ENCODE results near the gene DIDO1.

The DIDO1 gene

DNA sequence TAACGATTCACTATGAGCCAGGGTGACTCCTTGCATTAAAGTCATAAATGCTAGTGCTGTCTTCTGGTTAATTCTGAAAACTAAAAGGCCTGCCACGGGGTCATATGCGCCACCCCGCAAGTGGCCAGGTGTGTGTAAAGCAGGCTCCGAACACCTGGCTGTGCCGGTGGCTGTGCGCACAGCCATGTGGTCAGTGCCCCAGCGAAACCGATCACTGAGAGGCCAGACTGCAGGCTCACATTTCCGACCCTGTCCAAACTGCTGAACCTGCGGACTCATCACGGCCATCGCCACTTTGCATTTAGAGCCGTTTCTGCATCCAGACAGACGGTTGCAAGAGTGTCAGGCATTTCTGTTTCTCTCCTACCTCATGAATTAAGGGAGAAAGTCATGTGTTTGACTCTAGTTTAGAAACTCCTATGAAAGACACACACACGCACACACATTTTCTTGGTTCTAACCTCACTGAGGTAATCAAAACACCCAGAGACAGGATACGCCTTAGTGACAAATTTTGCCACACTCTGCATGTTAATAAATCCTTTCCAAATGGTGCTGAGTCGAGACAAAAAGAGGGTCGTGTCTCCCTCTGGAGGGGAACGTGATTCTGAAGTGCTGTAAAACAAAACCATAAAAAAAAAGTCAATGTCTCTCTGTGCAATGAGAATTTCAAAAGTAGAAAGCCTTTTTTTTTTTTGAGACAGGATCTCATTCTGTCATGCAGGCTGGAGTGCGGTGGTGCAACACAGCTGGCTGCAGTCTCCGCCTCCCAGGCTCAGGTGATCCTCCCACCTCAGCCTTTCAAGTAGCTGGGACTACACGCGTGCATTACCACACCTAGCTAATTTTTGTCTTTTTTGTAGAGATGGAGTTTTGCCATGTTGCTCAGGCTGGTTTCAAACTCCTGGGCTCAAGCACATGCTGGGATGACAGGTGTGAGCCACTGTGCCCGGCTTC lies 33.7 kb downstream of the DIDO1 start:
- Mint-ChIP-seq H3K9me3 (no peaks in the 10 kb centered on the region), H3K4me1 (no peaks in the 10 kb centered on the region), H3K27me3 (no peaks in the 10 kb centered on the region), H3K4me3 (no peak overlapping the region), H3K36me3 (peaks cover 74% of the 10 kb centered on the region), H3K27ac (no peak overlapping the region)
- no peak for ATAC-seq

DNA sequence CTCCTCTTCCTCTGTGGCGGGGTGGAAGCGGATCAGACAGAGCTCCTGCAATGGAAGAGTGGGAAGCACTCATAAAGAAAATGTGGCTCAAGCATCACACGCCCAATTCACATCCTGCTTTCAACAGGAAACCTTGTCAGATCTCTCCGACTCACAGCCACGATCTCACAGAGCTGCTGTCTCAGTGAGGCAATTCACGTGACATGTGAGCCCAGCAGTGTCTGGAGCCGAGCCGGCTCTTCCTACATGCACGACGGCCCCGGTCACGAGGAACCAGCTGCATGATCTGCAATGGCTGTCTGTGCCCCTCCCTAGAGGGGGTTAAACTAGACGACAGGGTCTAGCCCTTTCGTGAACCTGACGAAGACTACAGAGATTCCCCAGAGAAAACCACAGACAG lies 35.2 kb downstream of the DIDO1 start:
- no peaks in the 10 kb centered on the region for H3K9me3 Mint-ChIP-seq
- no peak overlapping the region for H3K4me3 Mint-ChIP-seq
- H3K36me3 Mint-ChIP-seq: peaks cover 82% of the 10 kb centered on the region

DNA sequence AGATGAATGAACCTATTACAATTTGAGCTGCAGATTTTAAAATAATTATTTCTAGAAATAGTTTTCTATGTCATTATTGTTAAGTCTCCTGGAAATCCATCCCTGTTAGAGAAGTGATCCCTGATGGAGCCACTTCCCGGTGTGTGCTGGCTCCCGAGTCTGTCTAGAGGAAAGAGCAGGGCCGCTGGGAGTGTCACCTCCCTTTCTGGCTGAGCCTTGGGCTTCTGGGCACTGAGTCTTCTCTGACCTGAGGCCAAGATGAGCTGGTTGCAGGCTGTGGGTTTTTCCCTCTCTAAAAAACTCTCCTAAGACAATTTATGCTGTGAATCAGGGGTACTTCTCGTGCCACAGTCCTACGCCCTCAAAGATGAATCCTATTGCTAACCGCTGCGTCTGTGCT lies 35.9 kb downstream of the DIDO1 start:
- H3K36me3 Mint-ChIP-seq: peaks cover 77% of the 10 kb centered on the region
- H3K27ac Mint-ChIP-seq: no peak overlapping the region
- H3K4me1 Mint-ChIP-seq: no peaks in the 10 kb centered on the region
- H3K27me3 Mint-ChIP-seq: no peaks in the 10 kb centered on the region
- no peaks in the 10 kb centered on the region for H3K9me3 Mint-ChIP-seq
- ATAC-seq: no peak
- no peak overlapping the region for H3K4me3 Mint-ChIP-seq

More for the DNA sequence above, 35.2 kb downstream of the DIDO1 start:
- ATAC-seq: no peak
- Mint-ChIP-seq H3K27me3 (no peaks in the 10 kb centered on the region), H3K27ac (no peak overlapping the region), H3K4me1 (no peaks in the 10 kb centered on the region)

DNA sequence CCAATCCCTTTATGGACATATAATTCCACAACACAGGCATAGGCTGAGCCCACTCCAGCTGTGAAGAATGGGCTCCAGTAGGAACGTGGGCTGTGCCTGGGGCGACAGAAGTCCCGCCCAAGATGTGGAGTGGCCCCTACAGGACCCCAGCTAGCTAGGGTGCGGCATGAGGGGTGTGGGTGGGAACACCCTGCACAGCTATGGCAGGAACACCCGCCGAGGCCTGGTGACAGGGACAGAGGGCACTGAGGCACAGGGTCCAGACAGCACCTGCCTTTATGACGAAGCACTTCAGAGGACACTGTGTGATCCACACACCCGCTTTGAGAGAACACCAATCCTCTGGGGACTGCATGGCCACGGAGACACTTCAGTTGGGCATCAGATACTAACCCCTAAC lies 36.4 kb downstream of the DIDO1 start:
- no peaks in the 10 kb centered on the region for H3K4me1 Mint-ChIP-seq
- H3K4me3 Mint-ChIP-seq: no peak overlapping the region
- no peak overlapping the region for H3K27ac Mint-ChIP-seq
- H3K36me3 Mint-ChIP-seq: peaks cover 71% of the 10 kb centered on the region
- no peak for ATAC-seq
- no peaks in the 10 kb centered on the region for H3K9me3 Mint-ChIP-seq
- no peaks in the 10 kb centered on the region for H3K27me3 Mint-ChIP-seq

DNA sequence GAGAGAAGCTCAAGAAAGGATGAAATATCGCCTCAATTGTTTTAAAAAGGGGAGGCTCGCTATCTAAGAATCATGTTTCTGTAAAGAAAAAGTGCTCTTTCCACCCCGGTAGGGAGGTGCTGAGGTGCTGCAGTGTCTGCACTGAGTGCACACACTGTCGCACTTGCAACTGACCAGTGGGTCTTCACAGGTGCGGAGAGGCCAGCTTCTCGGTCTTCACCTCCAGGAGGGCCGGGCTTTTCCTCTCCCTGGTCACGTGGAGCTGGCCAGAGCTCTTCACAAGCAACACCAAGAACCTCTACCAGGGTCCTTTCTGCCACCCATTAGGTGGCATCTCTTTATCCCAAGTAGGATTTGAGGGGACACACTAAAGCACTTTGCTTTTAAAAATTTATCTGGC lies 36.9 kb downstream of the DIDO1 start:
- no peak overlapping the region for H3K27ac Mint-ChIP-seq
- H3K36me3 Mint-ChIP-seq: peaks cover 67% of the 10 kb centered on the region
- no peaks in the 10 kb centered on the region for H3K4me1 Mint-ChIP-seq
- no peaks in the 10 kb centered on the region for H3K9me3 Mint-ChIP-seq
- no peak for ATAC-seq
- H3K27me3 Mint-ChIP-seq: no peaks in the 10 kb centered on the region
- H3K4me3 Mint-ChIP-seq: no peak overlapping the region

DNA sequence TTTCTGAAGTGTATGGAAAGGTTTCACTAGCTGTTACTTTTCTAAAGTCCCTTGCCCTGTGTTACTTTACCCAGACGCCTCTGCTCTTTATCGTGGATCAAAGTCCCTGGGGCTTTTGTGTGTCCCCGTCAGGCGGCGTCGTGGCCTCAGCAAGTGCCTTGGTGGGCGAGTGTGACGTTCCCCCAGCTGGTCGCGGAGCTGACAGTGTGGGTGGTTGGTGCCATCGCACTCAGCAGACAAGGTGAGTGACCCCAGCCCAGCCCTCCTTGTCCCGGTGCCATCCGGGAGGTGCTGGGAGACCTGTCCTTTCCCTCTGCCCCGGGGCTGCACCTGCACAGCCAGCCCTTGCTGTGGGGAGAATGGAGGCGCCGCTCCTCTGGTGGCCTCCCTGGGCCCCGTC lies 37.4 kb downstream of the DIDO1 start:
- H3K9me3 Mint-ChIP-seq: no peaks in the 10 kb centered on the region
- H3K36me3 Mint-ChIP-seq: peaks cover 62% of the 10 kb centered on the region
- H3K27me3 Mint-ChIP-seq: no peaks in the 10 kb centered on the region
- H3K27ac Mint-ChIP-seq: no peak overlapping the region
- no peak for ATAC-seq
- no peaks in the 10 kb centered on the region for H3K4me1 Mint-ChIP-seq
- no peak overlapping the region for H3K4me3 Mint-ChIP-seq

DNA sequence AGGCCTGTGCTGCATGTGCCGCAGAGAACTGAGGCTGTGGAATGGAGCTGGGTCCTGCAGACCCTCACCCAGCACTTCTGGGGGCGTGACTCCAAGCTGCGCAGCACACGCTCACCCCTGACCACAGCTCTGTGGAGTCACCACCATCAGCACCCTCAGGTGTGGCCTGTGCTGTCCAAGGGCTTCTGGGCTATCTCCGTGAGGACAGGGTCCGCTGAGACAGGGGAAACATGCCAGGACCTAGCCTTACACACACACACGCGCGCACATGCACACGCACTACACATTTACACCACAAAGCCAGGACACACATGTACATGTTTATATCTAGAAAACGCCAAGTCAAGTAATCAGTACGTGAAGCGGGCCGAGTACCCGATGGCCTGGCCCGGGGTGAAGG lies 37.9 kb downstream of the DIDO1 start:
- peaks cover 57% of the 10 kb centered on the region for H3K36me3 Mint-ChIP-seq
- ATAC-seq: no peak
- no peak overlapping the region for H3K27ac Mint-ChIP-seq
- no peaks in the 10 kb centered on the region for H3K4me1 Mint-ChIP-seq
- no peaks in the 10 kb centered on the region for H3K27me3 Mint-ChIP-seq
- H3K4me3 Mint-ChIP-seq: no peak overlapping the region
- no peaks in the 10 kb centered on the region for H3K9me3 Mint-ChIP-seq

DNA sequence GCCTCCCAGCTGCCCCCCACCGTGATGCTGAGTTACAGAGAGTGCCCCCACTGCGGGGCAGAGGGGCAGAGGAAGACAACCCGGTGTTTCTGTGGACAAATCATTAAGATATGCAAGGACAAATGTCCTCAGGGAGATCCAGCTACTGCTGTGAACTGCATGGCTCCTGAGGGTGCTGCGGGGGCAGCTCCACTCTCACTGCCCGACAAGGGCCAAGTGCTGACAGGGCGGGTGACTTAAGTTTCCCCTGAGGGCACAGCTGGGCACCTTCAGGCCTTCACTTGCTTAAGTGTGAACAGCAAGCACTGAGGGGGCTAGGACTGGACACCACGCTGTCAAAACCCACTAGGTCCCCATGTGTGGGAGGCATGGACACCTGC lies 38.5 kb downstream of the DIDO1 start:
- Mint-ChIP-seq H3K4me1 (no peaks in the 10 kb centered on the region), H3K36me3 (peaks cover 51% of the 10 kb centered on the region), H3K27ac (no peak overlapping the region), H3K4me3 (no peak overlapping the region), H3K27me3 (no peaks in the 10 kb centered on the region), H3K9me3 (no peaks in the 10 kb centered on the region)
- ATAC-seq: no peak

DNA sequence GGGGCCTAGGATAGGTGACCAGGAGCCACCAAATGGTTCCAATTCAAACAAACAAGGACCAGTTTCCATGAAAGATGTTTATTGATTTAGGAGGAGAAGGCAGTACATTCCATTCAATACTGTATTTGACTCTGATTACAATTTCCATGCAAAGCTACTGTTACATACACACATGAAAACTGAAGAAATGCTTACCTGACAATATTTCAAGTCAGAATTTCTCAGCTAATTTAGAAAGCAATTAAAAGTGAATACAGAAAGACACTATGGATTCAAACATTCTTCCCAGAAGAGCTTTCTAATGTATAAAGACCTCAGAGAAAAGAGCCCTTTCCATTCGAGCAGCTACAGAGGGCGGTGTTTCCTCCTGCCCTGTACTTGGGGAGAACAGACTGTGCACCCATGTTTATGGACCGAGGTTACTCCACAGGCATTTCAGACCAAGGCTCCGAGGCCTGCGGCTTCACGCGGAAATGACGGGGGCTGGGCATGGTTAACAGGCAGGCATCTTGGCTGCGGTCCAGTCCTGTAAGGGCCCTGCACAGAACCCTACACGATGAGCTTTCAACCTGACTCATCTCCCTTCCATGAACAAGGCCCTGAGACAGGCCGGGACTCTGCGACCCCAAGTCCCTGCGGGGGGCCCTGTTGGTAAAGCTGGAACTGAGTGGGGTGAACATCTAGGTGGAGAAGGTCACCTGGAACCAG lies 39.0 kb downstream of the DIDO1 start:
- H3K27me3 Mint-ChIP-seq: no peaks in the 10 kb centered on the region
- H3K4me3 Mint-ChIP-seq: no peak overlapping the region
- peaks cover 47% of the 10 kb centered on the region for H3K36me3 Mint-ChIP-seq
- no peaks in the 10 kb centered on the region for H3K4me1 Mint-ChIP-seq
- no peaks in the 10 kb centered on the region for H3K9me3 Mint-ChIP-seq
- no peak overlapping the region for H3K27ac Mint-ChIP-seq
- no peak for ATAC-seq

DNA sequence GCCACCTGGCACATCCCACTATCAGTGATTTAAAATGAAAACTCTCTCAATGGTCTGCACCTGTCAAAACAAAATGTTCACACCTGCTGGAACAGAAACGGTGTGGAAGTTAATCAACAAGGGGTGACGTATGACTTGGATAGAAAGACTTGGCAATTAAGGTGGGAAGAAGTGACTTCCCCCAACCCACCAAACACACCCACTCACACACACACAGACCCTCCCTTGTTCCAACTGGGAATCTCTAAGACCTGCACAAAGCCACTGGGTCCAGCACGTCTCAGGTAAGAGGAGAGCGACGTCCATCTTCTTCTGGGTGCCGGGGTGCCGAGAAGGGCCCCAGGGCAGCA lies 39.6 kb downstream of the DIDO1 start:
- Mint-ChIP-seq H3K27ac (no peak overlapping the region), H3K9me3 (no peaks in the 10 kb centered on the region)

DNA sequence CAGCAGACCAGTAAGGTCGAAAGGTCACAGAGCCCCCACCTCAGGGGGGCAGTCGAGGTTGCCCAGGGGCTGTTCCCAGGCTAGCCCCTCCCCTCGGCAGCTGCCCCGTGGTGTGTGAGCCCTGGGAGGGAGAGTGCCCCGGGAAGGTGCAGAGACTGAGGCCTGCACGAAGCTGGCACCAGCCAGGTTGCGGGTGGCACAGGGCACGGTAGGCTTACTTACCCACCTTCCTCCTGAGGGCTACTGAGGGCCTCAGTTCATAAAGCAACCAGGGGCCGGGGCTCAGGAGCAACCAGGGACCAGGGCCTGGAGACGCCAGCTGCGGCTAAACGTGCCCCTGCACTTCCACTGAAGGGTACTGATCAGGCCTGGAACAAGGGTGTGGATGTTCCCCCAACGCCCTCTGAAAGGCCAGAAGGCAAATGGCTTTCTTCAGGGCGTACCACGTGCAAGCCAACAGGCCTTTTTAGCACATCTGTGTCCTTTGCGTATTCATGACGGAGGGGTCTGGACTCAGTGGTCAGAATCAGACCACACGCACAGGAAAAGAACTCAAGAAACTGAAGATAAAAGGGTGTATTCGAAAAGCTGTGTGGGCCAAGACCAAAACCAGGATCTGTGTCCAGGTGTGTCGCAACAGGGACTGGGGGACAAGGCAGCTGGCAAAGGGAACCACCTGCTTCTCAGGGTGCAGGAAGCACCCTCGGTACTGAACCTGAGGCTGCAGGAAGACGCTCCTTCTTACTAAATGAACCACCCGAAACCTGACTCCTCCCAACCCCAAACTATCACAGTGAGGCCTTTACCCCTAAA lies 40.2 kb downstream of the DIDO1 start:
- H3K36me3 Mint-ChIP-seq: peaks cover 46% of the 10 kb centered on the region

More for the DNA sequence above, 39.6 kb downstream of the DIDO1 start:
- Mint-ChIP-seq H3K27me3 (no peaks in the 10 kb centered on the region), H3K36me3 (peaks cover 46% of the 10 kb centered on the region), H3K4me1 (no peaks in the 10 kb centered on the region), H3K4me3 (no peak overlapping the region)
- no peak for ATAC-seq

DNA sequence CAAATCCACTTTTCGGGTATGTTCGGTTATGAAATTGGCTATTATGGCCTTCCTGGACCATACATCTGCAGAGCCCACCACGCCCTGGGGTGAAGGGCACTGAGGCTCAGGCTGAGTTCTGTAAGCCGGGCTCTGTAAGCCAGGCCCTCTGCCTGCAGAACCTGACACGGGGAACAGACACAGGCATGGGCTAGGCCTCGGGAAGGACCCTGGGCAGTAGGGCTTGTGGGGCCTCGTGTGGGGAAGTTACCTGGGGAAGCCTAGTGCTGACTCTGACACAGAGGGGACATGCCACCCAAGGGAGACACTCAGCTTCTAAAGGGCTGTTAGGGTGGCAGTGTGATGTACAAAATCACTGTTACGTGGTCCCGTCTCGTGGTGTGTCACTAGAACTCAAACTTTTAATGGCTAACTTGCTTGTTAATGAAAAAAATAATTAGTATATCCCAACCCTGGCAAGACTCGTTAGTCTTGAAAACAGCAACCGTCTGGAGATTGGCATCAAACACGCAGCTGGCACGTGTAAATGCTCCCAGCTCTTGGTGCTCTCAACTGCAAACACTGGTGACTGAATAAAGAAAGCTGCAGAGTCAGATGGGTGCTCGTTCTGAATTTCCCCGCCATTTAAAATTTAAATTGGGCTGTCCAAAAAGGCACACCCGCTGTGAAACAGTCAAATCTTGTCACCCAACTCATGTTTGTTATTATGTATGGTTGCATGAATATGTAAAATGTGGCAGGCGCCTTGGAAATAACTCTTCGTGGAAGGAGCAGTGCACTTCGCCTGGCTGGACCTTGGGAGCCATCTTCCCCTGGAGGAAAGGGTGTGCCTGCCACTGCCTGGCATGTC lies 41.0 kb downstream of the DIDO1 start:
- H3K36me3 Mint-ChIP-seq: peaks cover 41% of the 10 kb centered on the region
- H3K9me3 Mint-ChIP-seq: no peaks in the 10 kb centered on the region
- no peaks in the 10 kb centered on the region for H3K27me3 Mint-ChIP-seq
- no peak overlapping the region for H3K27ac Mint-ChIP-seq
- no peaks in the 10 kb centered on the region for H3K4me1 Mint-ChIP-seq
- no peak for ATAC-seq
- H3K4me3 Mint-ChIP-seq: no peak overlapping the region

More for the DNA sequence above, 40.2 kb downstream of the DIDO1 start:
- no peak for ATAC-seq
- no peaks in the 10 kb centered on the region for H3K9me3 Mint-ChIP-seq
- no peaks in the 10 kb centered on the region for H3K4me1 Mint-ChIP-seq
- H3K27ac Mint-ChIP-seq: no peak overlapping the region
- H3K27me3 Mint-ChIP-seq: no peaks in the 10 kb centered on the region
- no peak overlapping the region for H3K4me3 Mint-ChIP-seq

DNA sequence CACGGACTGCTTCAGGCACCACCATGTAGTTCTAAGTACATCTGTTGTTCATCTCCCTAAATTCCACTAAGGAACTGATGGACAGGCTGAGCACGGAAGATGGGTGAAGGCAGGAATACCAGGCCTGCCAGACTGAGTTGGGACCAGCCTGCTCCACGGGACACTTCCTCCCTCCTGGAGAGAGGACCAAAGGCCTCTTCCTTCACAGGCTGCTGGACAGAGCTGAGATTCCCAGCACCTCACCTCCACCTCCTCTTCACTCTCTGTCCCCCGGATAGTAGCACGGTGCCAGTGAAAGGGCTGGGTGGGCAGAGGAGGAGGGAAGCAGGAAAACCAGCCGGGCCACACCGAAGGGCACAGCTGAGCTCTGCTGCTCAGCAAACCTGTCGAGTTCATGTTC lies 41.7 kb downstream of the DIDO1 start:
- Mint-ChIP-seq H3K4me1 (no peaks in the 10 kb centered on the region), H3K9me3 (no peaks in the 10 kb centered on the region), H3K4me3 (no peak overlapping the region), H3K36me3 (peaks cover 38% of the 10 kb centered on the region), H3K27me3 (no peaks in the 10 kb centered on the region), H3K27ac (no peak overlapping the region)
- no peak for ATAC-seq

DNA sequence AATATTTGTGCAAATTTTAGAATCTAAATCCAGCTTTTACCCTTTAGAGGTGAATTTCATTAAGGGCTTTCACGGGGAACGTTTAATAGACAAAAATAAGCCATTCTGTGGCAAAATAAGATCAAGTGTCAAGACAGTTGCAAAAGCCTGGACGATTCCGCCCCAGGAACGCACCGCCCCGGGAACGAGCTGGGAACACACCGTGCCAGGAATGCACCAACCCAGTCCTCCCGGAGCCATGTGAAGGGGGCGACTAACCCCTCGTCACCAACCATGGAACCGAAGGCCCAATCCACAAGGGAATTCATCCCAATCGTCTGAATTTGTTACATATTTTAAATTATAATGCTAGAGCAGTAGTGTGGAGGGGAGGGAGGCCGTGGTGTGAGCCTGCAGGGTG lies 43.9 kb downstream of the DIDO1 start:
- Mint-ChIP-seq H3K27me3 (no peaks in the 10 kb centered on the region), H3K9me3 (no peaks in the 10 kb centered on the region), H3K27ac (no peak overlapping the region), H3K4me1 (no peaks in the 10 kb centered on the region), H3K36me3 (peaks cover 30% of the 10 kb centered on the region), H3K4me3 (no peak overlapping the region)
- ATAC-seq: no peak

Measured in stimulated activated memory B cell treated with anti-CD40 and anti-IgM and Interleukin-4, amounts not matched to agents 10 μg/mL and 1 μg/mL and 100 μg/mL, for 72 hours (primary cell).